PFSK-1 (cell line): ENCODE results near the gene ASAH2.

Experiments used
- FOXP2 ChIP-seq: optimal IDR thresholded peaks from 2 replicates; pipeline ENCODE3; 2011; ENCODE audit warnings: borderline replicate concordance, control low read depth, inconsistent platforms; ENCODE audit not compliant: insufficient read depth; ENCODE audit errors: extremely low read length, extremely low read depth
- POLR2AphosphoS5 ChIP-seq: IDR thresholded peaks from 2 replicates; pipeline ENCODE4 v1.6.1; 2012; ENCODE audit warnings: low read depth, mild to moderate bottlenecking, control low read depth, low read length, moderate library complexity
- REST ChIP-seq, 2 experiments: IDR thresholded peaks; 2 replicates each; pipeline versions ENCODE4 v1.6.1 to v1.8.0; 2011 to 2012; ENCODE audit warnings: low read depth in 2 of 2, low read length in 2 of 2, control low read depth in 1 of 2, inconsistent platforms in 1 of 2, mild to moderate bottlenecking in 1 of 2, moderate library complexity in 1 of 2; ENCODE audit not compliant: insufficient read depth in 1 of 2
- SIN3A ChIP-seq: IDR thresholded peaks from 2 replicates; pipeline ENCODE4 v1.6.1; 2012; ENCODE audit warnings: mild to moderate bottlenecking, low read length, moderate library complexity, borderline replicate concordance; ENCODE audit not compliant: insufficient read depth
- TAF1 ChIP-seq: IDR thresholded peaks from 2 replicates; pipeline ENCODE4 v1.6.1; 2012; ENCODE audit warnings: low read length, control low read depth, borderline replicate concordance; ENCODE audit not compliant: insufficient read depth

Gene ASAH2

GRCh38 chr10:50232261-50232639, 19.1 kb downstream of the ASAH2 start:
- TF ChIP-seq POLR2AphosphoS5 (no peak), REST (IDR thresholded peaks at IDR 0.05; ENCODE audit: insufficient read depth in 1 of 2, low read depth in 2 of 2, low read length in 2 of 2) (no peak), SIN3A (no peak), TAF1 (no peak)

GRCh38 chr10:50231515-50232260, 19.6 kb downstream of the ASAH2 start:
- no peak for TF ChIP-seq REST (IDR thresholded peaks at IDR 0.05; ENCODE audit: insufficient read depth in 1 of 2, low read depth in 2 of 2, low read length in 2 of 2)
- no peak for TF ChIP-seq SIN3A
- no peak for TF ChIP-seq FOXP2
- no peak for TF ChIP-seq POLR2AphosphoS5
- TF ChIP-seq TAF1 = no peak

GRCh38 chr10:50229460-50229859, 21.9 kb downstream of the ASAH2 start:
- TF ChIP-seq SIN3A = no peak
- TF ChIP-seq FOXP2 = no peak
- no peak for TF ChIP-seq POLR2AphosphoS5
- no peak for TF ChIP-seq REST (IDR thresholded peaks at IDR 0.05; ENCODE audit: insufficient read depth in 1 of 2, low read depth in 2 of 2, low read length in 2 of 2)
- no peak for TF ChIP-seq TAF1

- no peak for TF ChIP-seq FOXP2
Measured at GRCh38 chr10:50228672-50229071, 22.6 kb downstream of the ASAH2 start.

- TF ChIP-seq FOXP2 (no peak), POLR2AphosphoS5 (no peak), TAF1 (no peak), REST (IDR thresholded peaks at IDR 0.05; ENCODE audit: insufficient read depth in 1 of 2, low read depth in 2 of 2, low read length in 2 of 2) (no peak), SIN3A (no peak)
Measured at GRCh38 chr10:50226610-50227009, 24.7 kb downstream of the ASAH2 start.
